ENCODE measurements around the gene PIP5K1C. TPM values are rescaled to one million over a fixed set of nuclear protein-coding genes. Genes with fewer than 3 reads are reported as not detected.
A peak's percentile ranks its signal among the peaks of the same experiment; 100 is the strongest.

Gene PIP5K1C
- total RNA-seq, 2 experiments from 2014 or later = 14.7 to 15.7 TPM

- Mint-ChIP-seq H3K4me3 (no peak overlapping the region), H3K27me3 (no peaks in the 10 kb centered on the region), H3K27ac (no peak overlapping the region), H3K9me3 (no peaks in the 10 kb centered on the region), H3K4me1 (ENCODE audit: low read depth) (no peaks in the 10 kb centered on the region), H3K36me3 (peaks cover 3% of the 10 kb centered on the region)
- ChIA-PET CTCF (interaction anchor here (0.9 to 2.2 kb wide), 4 partner anchors 34 to 73 kb away, joined by 3 to 5 read pairs (median 3); no protein-coding TSS in a partner anchor), POLR2A (no interaction called here)
- intact Hi-C loops (cut with micrococcal nuclease) = loop anchor here (1.0 kb wide), 1 partner anchor 73 kb away; no protein-coding TSS in a partner anchor
- peak; percentile 68 for DNase-seq
These were observed 82.0 kb downstream of the PIP5K1C start for GRCh38 chr19:3618144-3618810.

DNA sequence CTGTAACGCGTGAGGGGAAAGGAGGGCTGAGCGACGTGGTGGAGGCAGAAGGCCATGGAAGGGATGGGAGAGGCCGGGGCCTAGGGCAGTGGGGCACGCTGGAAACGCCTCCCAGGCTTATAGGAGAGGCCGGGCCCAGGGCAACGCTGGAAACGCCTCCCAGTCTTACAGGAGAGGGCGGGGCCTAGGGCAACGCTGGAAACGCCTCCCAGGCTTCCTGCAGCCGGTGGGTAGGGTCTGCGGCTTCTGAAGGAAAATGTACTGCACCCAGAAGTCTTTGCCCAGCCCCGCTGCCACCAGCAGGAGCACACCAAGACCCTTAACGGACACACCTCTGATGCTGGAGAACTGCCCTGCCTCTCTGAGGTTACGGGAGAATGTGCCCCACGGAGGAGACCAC lies 82.8 kb downstream of the PIP5K1C start:
- CTCF ChIA-PET = interaction anchor here (2.2 kb wide), 1 partner anchor 72 kb away, joined by 5 read pairs; no protein-coding TSS in a partner anchor
- Mint-ChIP-seq H3K9me3 (no peaks in the 10 kb centered on the region), H3K27ac (no peak overlapping the region), H3K27me3 (no peaks in the 10 kb centered on the region), H3K4me3 (no peak overlapping the region), H3K36me3 (peaks cover 3% of the 10 kb centered on the region), H3K4me1 (ENCODE audit: low read depth) (no peaks in the 10 kb centered on the region)
- intact Hi-C loops (cut with micrococcal nuclease) = no loop called here
- POLR2A ChIA-PET = no interaction called here
- DNase-seq = no peak

DNA sequence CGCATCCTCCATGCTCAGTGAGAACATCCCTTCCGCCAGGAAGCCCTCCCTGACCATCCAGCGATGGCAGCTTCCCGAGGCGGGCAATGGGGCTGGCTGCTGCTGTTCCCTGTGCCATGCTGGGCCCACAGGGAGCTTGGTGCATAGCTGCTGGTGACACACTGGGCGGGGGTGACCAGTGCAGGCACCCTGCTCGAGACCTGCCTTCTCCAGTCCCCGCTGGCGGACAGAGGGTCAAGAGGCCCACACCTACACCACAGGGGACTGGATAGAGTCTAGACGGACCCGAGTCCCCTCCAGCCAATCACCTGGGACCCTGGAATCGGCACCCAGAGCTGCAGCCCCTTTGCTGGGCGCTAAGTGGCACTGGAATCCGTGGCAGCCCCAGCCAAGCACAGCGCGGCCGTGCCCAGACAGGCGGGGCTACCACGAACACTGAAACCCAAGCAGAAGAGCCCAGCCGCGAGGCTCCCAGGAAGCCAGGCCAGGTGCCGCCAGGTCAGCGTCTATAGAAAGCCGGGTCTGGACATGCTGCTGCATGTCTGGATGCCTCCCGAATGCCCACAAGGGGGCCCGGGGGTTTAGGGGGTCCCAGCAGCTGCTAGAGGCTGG lies 84.6 kb downstream of the PIP5K1C start:
- no peaks in the 10 kb centered on the region for H3K27me3 Mint-ChIP-seq
- POLR2A ChIA-PET = no interaction called here
- H3K4me3 Mint-ChIP-seq = no peak overlapping the region
- H3K27ac Mint-ChIP-seq = no peak overlapping the region
- intact Hi-C loops (cut with micrococcal nuclease) = no loop called here
- H3K4me1 Mint-ChIP-seq (ENCODE audit: low read depth) = no peaks in the 10 kb centered on the region
- no peaks in the 10 kb centered on the region for H3K9me3 Mint-ChIP-seq
- peaks cover 7% of the 10 kb centered on the region for H3K36me3 Mint-ChIP-seq
- no peak for DNase-seq
- CTCF ChIA-PET = no interaction called here

DNA sequence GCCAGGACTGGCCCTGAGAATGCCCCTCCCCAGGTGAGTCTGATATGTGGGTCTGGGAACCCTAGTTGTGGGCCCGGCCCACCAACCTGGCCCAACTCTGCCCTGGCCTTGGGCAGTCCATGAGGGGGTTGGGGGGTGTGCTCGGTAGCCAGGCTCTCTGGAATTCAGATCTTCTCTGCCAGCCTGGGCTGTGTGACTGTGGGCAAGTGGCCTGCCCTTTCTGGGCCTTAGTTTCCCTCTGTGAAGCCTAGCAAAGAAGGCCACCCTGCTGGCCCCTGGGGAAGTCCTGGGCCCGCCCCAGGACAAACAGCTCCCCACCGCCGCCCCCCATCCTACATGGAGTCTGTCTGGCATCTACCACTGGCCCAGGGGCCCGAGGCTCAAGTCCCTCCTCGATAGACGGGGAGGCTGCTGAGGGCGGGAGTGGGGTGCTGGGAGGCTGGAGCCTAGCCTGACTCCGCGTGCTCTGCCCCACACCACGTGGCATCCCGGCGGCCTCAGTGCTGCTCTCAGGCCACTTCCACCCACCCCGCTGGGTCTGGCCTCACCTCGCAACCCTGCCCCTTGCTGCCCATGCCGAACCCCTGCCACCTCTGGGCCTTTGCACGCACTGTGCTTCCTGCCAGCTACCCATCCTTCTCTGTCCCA lies 85.3 kb downstream of the PIP5K1C start:
- Mint-ChIP-seq H3K27me3 (no peaks in the 10 kb centered on the region), H3K4me3 (no peak overlapping the region), H3K4me1 (ENCODE audit: low read depth) (no peaks in the 10 kb centered on the region), H3K36me3 (peaks cover 7% of the 10 kb centered on the region), H3K9me3 (no peaks in the 10 kb centered on the region), H3K27ac (no peak overlapping the region)
- ChIA-PET POLR2A (no interaction called here), CTCF (no interaction called here)
- intact Hi-C loops (cut with micrococcal nuclease) = no loop called here
- DNase-seq = no peak

DNA sequence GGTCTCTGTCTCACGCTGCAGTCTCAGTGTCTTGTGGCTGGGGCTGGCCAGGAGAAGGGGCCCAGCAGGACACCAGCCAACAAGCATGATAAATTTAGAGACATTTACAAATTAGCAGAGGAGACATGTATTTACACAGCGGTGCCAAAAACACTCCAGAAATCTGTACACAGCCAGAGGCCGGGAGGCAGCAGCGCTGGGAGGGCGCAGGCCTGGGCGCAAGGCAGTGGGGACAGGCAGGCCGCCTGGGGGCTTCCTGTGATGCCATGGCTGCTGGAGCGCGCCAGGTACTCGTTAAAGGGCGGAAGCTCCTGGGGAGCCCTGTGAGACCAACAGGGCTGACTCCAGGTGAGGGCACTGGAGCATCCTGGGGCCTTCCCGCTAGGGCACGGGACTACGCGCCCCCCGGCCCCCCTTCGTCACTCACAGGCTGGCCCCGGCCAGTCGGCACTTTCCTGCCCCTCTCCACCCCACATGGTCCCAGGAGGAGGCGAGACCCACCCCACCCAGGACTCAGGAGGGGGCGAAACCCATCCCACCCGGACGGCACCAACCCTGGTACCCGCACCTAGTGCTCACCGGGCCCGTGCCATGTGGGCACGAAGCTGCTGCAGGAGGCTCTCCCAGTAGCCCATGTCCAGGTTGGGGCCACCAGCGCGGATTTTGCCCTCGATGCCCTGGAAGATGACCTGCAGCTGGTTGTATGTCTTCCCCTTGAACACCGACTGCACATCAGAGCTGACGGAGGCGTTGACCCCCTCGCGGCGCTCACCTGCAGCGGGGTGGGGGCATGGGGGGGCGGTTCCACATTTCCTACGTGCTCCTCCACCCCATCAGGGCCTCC lies 86.2 kb downstream of the PIP5K1C start:
- DNase-seq = no peak
- Mint-ChIP-seq H3K36me3 (peaks cover 6% of the 10 kb centered on the region), H3K4me1 (ENCODE audit: low read depth) (no peaks in the 10 kb centered on the region), H3K4me3 (no peak overlapping the region), H3K27ac (no peak overlapping the region), H3K9me3 (no peaks in the 10 kb centered on the region), H3K27me3 (no peaks in the 10 kb centered on the region)
- intact Hi-C loops (cut with micrococcal nuclease) = no loop called here
- CTCF ChIA-PET = no interaction called here
- POLR2A ChIA-PET = no interaction called here

GRCh38 chr19:3612901-3613741 lies 87.1 kb downstream of the PIP5K1C start:
- no peaks in the 10 kb centered on the region for H3K9me3 Mint-ChIP-seq
- no peaks in the 10 kb centered on the region for H3K27me3 Mint-ChIP-seq
- no peak overlapping the region for H3K27ac Mint-ChIP-seq
- intact Hi-C loops (cut with micrococcal nuclease) = no loop called here
- peaks cover 6% of the 10 kb centered on the region for H3K36me3 Mint-ChIP-seq
- no peak for DNase-seq
- ChIA-PET POLR2A (no interaction called here), CTCF (no interaction called here)
- no peaks in the 10 kb centered on the region for H3K4me1 Mint-ChIP-seq (ENCODE audit: low read depth)
- no peak overlapping the region for H3K4me3 Mint-ChIP-seq

GRCh38 chr19:3612330-3612729 lies 87.9 kb downstream of the PIP5K1C start:
- ChIA-PET CTCF (no interaction called here), POLR2A (no interaction called here)
- no peaks in the 10 kb centered on the region for H3K4me1 Mint-ChIP-seq (ENCODE audit: low read depth)
- H3K27me3 Mint-ChIP-seq = peaks cover 2% of the 10 kb centered on the region
- H3K4me3 Mint-ChIP-seq = no peak overlapping the region
- DNase-seq = no peak
- H3K36me3 Mint-ChIP-seq = peaks cover 6% of the 10 kb centered on the region
- intact Hi-C loops (cut with micrococcal nuclease) = no loop called here
- H3K27ac Mint-ChIP-seq = no peak overlapping the region
- no peaks in the 10 kb centered on the region for H3K9me3 Mint-ChIP-seq

- ChIA-PET POLR2A (no interaction called here), CTCF (no interaction called here)
- Mint-ChIP-seq H3K4me3 (no peak overlapping the region), H3K36me3 (peaks cover 6% of the 10 kb centered on the region), H3K27me3 (peaks cover 2% of the 10 kb centered on the region), H3K27ac (no peak overlapping the region), H3K9me3 (no peaks in the 10 kb centered on the region), H3K4me1 (ENCODE audit: low read depth) (no peaks in the 10 kb centered on the region)
- DNase-seq = no peak
- intact Hi-C loops (cut with micrococcal nuclease) = no loop called here
These were observed 88.4 kb downstream of the PIP5K1C start for GRCh38 chr19:3611841-3612240.

- ChIA-PET CTCF (no interaction called here), POLR2A (no interaction called here)
These were observed 89.2 kb downstream of the PIP5K1C start for GRCh38 chr19:3610745-3611717.

DNA sequence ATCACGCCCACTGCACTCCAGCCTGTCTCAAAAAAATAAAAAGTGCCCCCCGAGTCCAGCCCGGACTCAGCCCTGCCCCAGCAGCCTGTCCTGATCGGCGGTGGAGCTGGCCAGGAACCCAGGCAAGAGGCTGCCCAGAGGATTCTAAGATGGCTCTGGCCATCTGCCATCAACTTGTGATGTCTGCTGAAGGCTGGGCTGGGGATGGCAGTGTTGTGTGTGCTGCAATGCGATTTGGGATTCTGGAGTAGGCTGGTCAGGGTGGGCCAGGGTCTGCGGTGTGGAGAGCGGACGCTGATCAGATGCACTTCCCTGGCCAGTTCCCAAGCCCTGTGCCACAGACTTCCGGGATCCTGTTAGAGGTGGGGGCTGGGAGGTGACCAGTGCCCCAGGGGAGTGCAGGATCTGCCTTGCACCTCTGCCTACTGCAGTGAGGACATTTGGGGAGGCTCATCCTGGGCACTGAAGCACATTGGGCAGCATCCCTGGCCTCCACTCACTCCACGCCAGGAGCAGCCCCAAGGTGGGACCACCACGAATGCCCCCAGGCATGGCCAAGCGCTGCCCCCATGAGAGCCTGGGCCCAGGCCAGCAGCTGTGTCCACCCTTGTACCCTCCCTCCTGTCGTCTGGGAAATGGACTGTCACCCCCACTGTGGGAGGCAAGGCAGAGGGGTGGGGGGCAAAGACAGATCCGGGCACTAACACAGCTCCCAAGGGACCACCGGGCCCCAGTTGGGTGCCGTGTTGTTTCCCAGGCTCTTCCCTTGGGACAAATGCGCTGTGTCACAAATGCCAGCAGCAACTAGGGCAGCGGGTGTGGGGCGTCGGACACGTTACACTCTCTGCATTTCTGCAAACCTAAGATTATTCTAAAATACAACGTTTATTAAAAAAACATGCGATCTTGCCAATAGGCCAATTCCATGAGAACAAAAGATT lies 90.2 kb downstream of the PIP5K1C start:
- Mint-ChIP-seq H3K9me3 (no peaks in the 10 kb centered on the region), H3K4me3 (no peak overlapping the region), H3K4me1 (ENCODE audit: low read depth) (no peaks in the 10 kb centered on the region), H3K27ac (no peak overlapping the region), H3K27me3 (peaks cover 2% of the 10 kb centered on the region), H3K36me3 (peaks cover 6% of the 10 kb centered on the region)
- ChIA-PET POLR2A (no interaction called here), CTCF (interaction anchor here (1.5 kb wide), 1 partner anchor 18 kb away, joined by 3 read pairs; no protein-coding TSS in a partner anchor)
- no peak for DNase-seq
- intact Hi-C loops (cut with micrococcal nuclease) = no loop called here

More at GRCh38 chr19:3610745-3611717, 89.2 kb downstream of the PIP5K1C start:
- intact Hi-C loops (cut with micrococcal nuclease) = no loop called here
- no peak overlapping the region for H3K27ac Mint-ChIP-seq
- no peaks in the 10 kb centered on the region for H3K9me3 Mint-ChIP-seq
- no peak for DNase-seq
- H3K4me3 Mint-ChIP-seq = no peak overlapping the region
- H3K27me3 Mint-ChIP-seq = peaks cover 2% of the 10 kb centered on the region
- H3K4me1 Mint-ChIP-seq (ENCODE audit: low read depth) = no peaks in the 10 kb centered on the region
- peaks cover 6% of the 10 kb centered on the region for H3K36me3 Mint-ChIP-seq

All from activated CD4-positive, alpha-beta memory T cell treated with anti-CD3 and anti-CD28 coated beads for 36 hours (primary cell).